CD4-positive, alpha-beta memory T cell (primary cell): ENCODE data around the gene ALDH3A2. TPM values are rescaled to one million over a fixed set of nuclear protein-coding genes. Genes with fewer than 3 reads are reported as not detected.
"Not testable (repeated sequence)": the region's sequence is repeated elsewhere in the genome, so short reads cannot be mapped to it uniquely, and the experiment has no call there.

Experiments
- CTCF ChIA-PET: fragments of 350-600 bp; sonication (Branson Sonifier 250); formaldehyde crosslinking; loops from one replicate; lab custom pipeline; 2021; ENCODE audit warnings: inconsistent platforms; ENCODE audit not compliant: partially characterized antibody; lab: Charles Lee
- POLR2A ChIA-PET: fragments of 350-600 bp; sonication (Branson Sonifier 250); formaldehyde crosslinking; loops from one replicate; lab custom pipeline; 2021; ENCODE audit not compliant: partially characterized antibody; lab: Charles Lee
- DNase-seq, 5 donors: peaks; one replicate each; pipeline versions ENCODE4 v3.0.0 to v3.0.0-alpha.2; 2020 to 2022; ENCODE audit warnings: mixed read lengths in 1 of 5
- H3K27ac ChIP-seq: one replicate; pipeline ENCODE4 v1.7.0; 2013; ENCODE audit warnings: low read depth, low read length
- H3K27me3 ChIP-seq: 2 replicates; pipeline ENCODE4 v1.7.0; 2013; ENCODE audit warnings: mild to moderate bottlenecking, low read length, moderate library complexity; ENCODE audit not compliant: insufficient read depth
- H3K36me3 ChIP-seq: 2 replicates; pipeline ENCODE4 v1.7.0; 2013; ENCODE audit warnings: mild to moderate bottlenecking, low read length, moderate library complexity; ENCODE audit not compliant: insufficient read depth
- H3K4me1 ChIP-seq: 2 replicates; pipeline ENCODE4 v1.7.0; 2013; ENCODE audit warnings: mild to moderate bottlenecking, low read length, moderate library complexity; ENCODE audit not compliant: insufficient read depth
- H3K4me3 ChIP-seq, 2 donors: one replicate each; pipeline ENCODE4 v1.7.0; 2013; ENCODE audit warnings: low read length in 2 of 2, mild to moderate bottlenecking in 1 of 2
- H3K9me3 ChIP-seq, 2 donors: one replicate each; pipeline ENCODE4 v1.7.0; 2013; ENCODE audit warnings: low read length in 2 of 2, control low read depth in 1 of 2; ENCODE audit not compliant: control insufficient read depth in 1 of 2
- H3K27ac Mint-ChIP-seq, 7 donors: one replicate each; pipeline ENCODE4 v1.8.0; 2020 to 2021; ENCODE audit warnings: mixed read lengths in 7 of 7, mild to moderate bottlenecking in 6 of 7, inconsistent platforms in 3 of 7, moderate library complexity in 3 of 7
- H3K27me3 Mint-ChIP-seq, 2 donors: one replicate each; pipeline ENCODE4 v1.8.0; 2020 to 2021; ENCODE audit warnings: mixed read lengths in 2 of 2
- H3K36me3 Mint-ChIP-seq, 2 donors: one replicate each; pipeline ENCODE4 v1.8.0; 2020 to 2021; ENCODE audit warnings: mixed read lengths in 2 of 2, inconsistent platforms in 1 of 2, mild to moderate bottlenecking in 1 of 2
- H3K4me1 Mint-ChIP-seq, 4 donors: one replicate each; pipeline ENCODE4 v1.8.0; 2020 to 2021; ENCODE audit warnings: mixed read lengths in 4 of 4, mild to moderate bottlenecking in 1 of 4
- H3K4me3 Mint-ChIP-seq, 8 donors: one replicate each; pipeline ENCODE4 v1.8.0; 2020 to 2021; ENCODE audit warnings: mixed read lengths in 8 of 8, mild to moderate bottlenecking in 7 of 8, moderate library complexity in 6 of 8, inconsistent platforms in 3 of 8
- H3K9me3 Mint-ChIP-seq, 8 donors: one replicate each; pipeline ENCODE4 v1.8.0; 2020 to 2021; ENCODE audit warnings: mixed read lengths in 8 of 8, mild to moderate bottlenecking in 5 of 8, inconsistent platforms in 3 of 8, moderate library complexity in 1 of 8
- intact Hi-C: fragments of 100-400 bp; cut with micrococcal nuclease; formaldehyde crosslinking; loops from one replicate; pipeline ENCODE4 v1.15.1; 2023
- polyA plus RNA-seq, 2 donors: library from polyadenylated mRNA; unstranded; fragments of 300-500 nt; fragmentation: Illumina TruSeq; gene quantifications; one replicate each; pipeline ENCODE4 v1.2.3, GENCODE V29; 2021
- total RNA-seq, 2 experiments: library from RNA; stranded (reverse); gene quantifications; one replicate each; pipeline ENCODE4 v1.2.3, GENCODE V29; 2021

Gene ALDH3A2
- total and polyA plus RNA-seq, 4 experiments from 2014 or later, result 19.7 to 52.5 (median 35.0) TPM

GRCh38 chr17:19664821-19665181, 16.2 kb downstream of the ALDH3A2 start:
- ChIA-PET POLR2A (no interaction called here), CTCF (no interaction called here)
- Histone ChIP-seq H3K4me3 (no peak overlapping the region), H3K27me3 (no peaks in the 10 kb centered on the region), H3K4me1 (no peaks in the 10 kb centered on the region), H3K9me3 (no peaks in the 10 kb centered on the region), H3K27ac (no peak overlapping the region), H3K36me3 (peaks cover 15% of the 10 kb centered on the region)
- no peaks in the 10 kb centered on the region for H3K27me3 Mint-ChIP-seq
- DNase-seq, result no peak
- intact Hi-C loops, result no loop called here
- peaks cover 0 to 2% (median 0%) of the 10 kb centered on the region in 8 donors for H3K9me3 Mint-ChIP-seq
- no peak overlapping the region for H3K27ac Mint-ChIP-seq
- no peak overlapping the region for H3K4me3 Mint-ChIP-seq
- peaks cover 41 to 48% of the 10 kb centered on the region in 2 donors for H3K36me3 Mint-ChIP-seq
- peaks cover 0 to 2% (median 0%) of the 10 kb centered on the region in 4 donors for H3K4me1 Mint-ChIP-seq

GRCh38 chr17:19669680-19670079, 21.1 kb downstream of the ALDH3A2 start:
- H3K9me3 Mint-ChIP-seq, DNase-seq, H3K4me3 ChIP-seq, H3K4me3 Mint-ChIP-seq, intact Hi-C loops, H3K4me1 Mint-ChIP-seq, H3K27ac Mint-ChIP-seq, H3K9me3 ChIP-seq, POLR2A ChIA-PET, H3K4me1 ChIP-seq, H3K27ac ChIP-seq, H3K27me3 Mint-ChIP-seq, H3K27me3 ChIP-seq: not testable (repeated sequence)
- peaks cover 13% of the 10 kb centered on the region for H3K36me3 ChIP-seq
- CTCF ChIA-PET, result interaction anchor here (1.9 to 2.1 kb wide), 2 partner anchors 24 to 93 kb away, joined by 5 read pairs; no protein-coding TSS in a partner anchor
- peaks cover 37 to 45% of the 10 kb centered on the region in 2 donors for H3K36me3 Mint-ChIP-seq

GRCh38 chr17:19670908-19671307, 22.4 kb downstream of the ALDH3A2 start:
- no peak overlapping the region for H3K4me3 ChIP-seq
- Mint-ChIP-seq H3K4me1 (peaks cover 0 to 3% (median 0%) of the 10 kb centered on the region in 4 donors), H3K4me3 (no peak overlapping the region), H3K36me3 (peaks cover 35 to 48% of the 10 kb centered on the region in 2 donors), H3K27me3 (no peaks in the 10 kb centered on the region), H3K9me3 (no peaks in the 10 kb centered on the region), H3K27ac (no peak overlapping the region)
- H3K4me1 ChIP-seq, result no peaks in the 10 kb centered on the region
- intact Hi-C loops, result no loop called here
- H3K27me3 ChIP-seq, result no peaks in the 10 kb centered on the region
- ChIA-PET POLR2A (interaction anchor here (1.0 kb wide), 1 partner anchor 23 kb away, joined by 4 read pairs; no protein-coding TSS in a partner anchor), CTCF (interaction anchor here (1.4 to 2.1 kb wide), 3 partner anchors 23 to 96 kb away, joined by 4 to 5 read pairs (median 4); partner anchors contain the start of gene ALDH3A2)
- H3K9me3 ChIP-seq, result no peaks in the 10 kb centered on the region
- no peak overlapping the region for H3K27ac ChIP-seq
- DNase-seq, result no peak
- peaks cover 13% of the 10 kb centered on the region for H3K36me3 ChIP-seq

- Mint-ChIP-seq H3K9me3 (no peaks in the 10 kb centered on the region), H3K36me3 (peaks cover 34 to 47% of the 10 kb centered on the region in 2 donors), H3K27ac (no peak overlapping the region), H3K4me3 (no peak overlapping the region), H3K27me3 (no peaks in the 10 kb centered on the region), H3K4me1 (peaks cover 0 to 3% (median 0%) of the 10 kb centered on the region in 4 donors)
- Histone ChIP-seq H3K27me3 (no peaks in the 10 kb centered on the region), H3K9me3 (no peaks in the 10 kb centered on the region), H3K4me3 (no peak overlapping the region), H3K4me1 (no peaks in the 10 kb centered on the region), H3K36me3 (peaks cover 13% of the 10 kb centered on the region), H3K27ac (no peak overlapping the region)
- intact Hi-C loops, result no loop called here
- ChIA-PET CTCF (interaction anchor here (1.4 to 2.1 kb wide), 3 partner anchors 23 to 95 kb away, joined by 4 to 5 read pairs (median 4); partner anchors contain the start of gene ALDH3A2), POLR2A (interaction anchor here (1.0 kb wide), 1 partner anchor 24 kb away, joined by 4 read pairs; no protein-coding TSS in a partner anchor)
- DNase-seq, result no peak
These were observed 22.9 kb downstream of the ALDH3A2 start for GRCh38 chr17:19671433-19671832.

- peaks cover 39 to 48% of the 10 kb centered on the region in 2 donors for H3K36me3 Mint-ChIP-seq
- no peaks in the 10 kb centered on the region for H3K9me3 Mint-ChIP-seq
- peak overlapping the region in 1 of 7 donors; percentile 64 for H3K27ac Mint-ChIP-seq
- intact Hi-C loops, result no loop called here
- H3K36me3 ChIP-seq, result peaks cover 13% of the 10 kb centered on the region
- H3K4me1 ChIP-seq, result no peaks in the 10 kb centered on the region
- ChIA-PET POLR2A (interaction anchor here (1.0 kb wide), 1 partner anchor 24 kb away, joined by 4 read pairs; no protein-coding TSS in a partner anchor), CTCF (interaction anchor here (0.6 to 2.1 kb wide), 4 partner anchors 24 to 320 kb away, joined by 4 to 5 read pairs (median 4); partner anchors contain the start of gene ALDH3A2)
- peaks cover 0 to 3% (median 0%) of the 10 kb centered on the region in 4 donors for H3K4me1 Mint-ChIP-seq
- no peaks in the 10 kb centered on the region for H3K27me3 ChIP-seq
- H3K27me3 Mint-ChIP-seq, result no peaks in the 10 kb centered on the region
- no peaks in the 10 kb centered on the region for H3K9me3 ChIP-seq
- no peak for DNase-seq
- no peak overlapping the region for H3K27ac ChIP-seq
- no peak overlapping the region for H3K4me3 Mint-ChIP-seq
- no peak overlapping the region for H3K4me3 ChIP-seq
These were observed 23.6 kb downstream of the ALDH3A2 start for GRCh38 chr17:19672009-19672750.

GRCh38 chr17:19673623-19674022, 25.1 kb downstream of the ALDH3A2 start:
- DNase-seq, result no peak
- Mint-ChIP-seq H3K27ac (no peak overlapping the region), H3K4me1 (peaks cover 0 to 3% (median 0%) of the 10 kb centered on the region in 4 donors), H3K9me3 (no peaks in the 10 kb centered on the region), H3K36me3 (peaks cover 45 to 54% of the 10 kb centered on the region in 2 donors), H3K27me3 (no peaks in the 10 kb centered on the region), H3K4me3 (no peak overlapping the region)
- no peak overlapping the region for H3K4me3 ChIP-seq
- ChIA-PET POLR2A (no interaction called here), CTCF (no interaction called here)
- H3K27ac ChIP-seq, result no peak overlapping the region
- intact Hi-C loops, result no loop called here
- no peaks in the 10 kb centered on the region for H3K4me1 ChIP-seq
- no peaks in the 10 kb centered on the region for H3K9me3 ChIP-seq
- H3K36me3 ChIP-seq, result peaks cover 13% of the 10 kb centered on the region
- H3K27me3 ChIP-seq, result no peaks in the 10 kb centered on the region

- no peak for DNase-seq
- H3K4me3 Mint-ChIP-seq, result no peak overlapping the region
- Histone ChIP-seq H3K27ac (no peak overlapping the region), H3K36me3 (peaks cover 3% of the 10 kb centered on the region), H3K4me1 (no peaks in the 10 kb centered on the region), H3K9me3 (no peaks in the 10 kb centered on the region), H3K27me3 (no peaks in the 10 kb centered on the region), H3K4me3 (no peak overlapping the region)
- peaks cover 0 to 3% (median under 1%) of the 10 kb centered on the region in 4 donors for H3K4me1 Mint-ChIP-seq
- intact Hi-C loops, result no loop called here
- ChIA-PET POLR2A (interaction anchor here (0.5 kb wide), 1 partner anchor 90 kb away, joined by 3 read pairs; no protein-coding TSS in a partner anchor), CTCF (no interaction called here)
- H3K36me3 Mint-ChIP-seq, result peaks cover 29 to 42% of the 10 kb centered on the region in 2 donors
- peak overlapping the region in 1 of 7 donors; percentile 8 for H3K27ac Mint-ChIP-seq
- H3K9me3 Mint-ChIP-seq, result no peaks in the 10 kb centered on the region
- H3K27me3 Mint-ChIP-seq, result no peaks in the 10 kb centered on the region
These were observed 28.3 kb downstream of the ALDH3A2 start for GRCh38 chr17:19676896-19677295.
